GM21619 (cell line): ENCODE measurements around the gene SLC1A4.
"Not testable (repeated sequence)": the region's sequence is repeated elsewhere in the genome, so short reads cannot be mapped to it uniquely, and the experiment has no call there.

Source experiments
- ATAC-seq: cut with Tn5 transposase; IDR thresholded peaks from one replicate; pipeline ENCODE4 v1.9.1; 2021; ENCODE audit not compliant: unreplicated experiment

The SLC1A4 gene

GRCh38 chr2:64989126-64989981 is at the start of gene SLC1A4:
TSS of gene SLC1A4 (plus strand) at chr2:64989399. CDS start at chr2:64989644, 245 bp downstream.
- ATAC-seq, result peak; percentile 62

DNA sequence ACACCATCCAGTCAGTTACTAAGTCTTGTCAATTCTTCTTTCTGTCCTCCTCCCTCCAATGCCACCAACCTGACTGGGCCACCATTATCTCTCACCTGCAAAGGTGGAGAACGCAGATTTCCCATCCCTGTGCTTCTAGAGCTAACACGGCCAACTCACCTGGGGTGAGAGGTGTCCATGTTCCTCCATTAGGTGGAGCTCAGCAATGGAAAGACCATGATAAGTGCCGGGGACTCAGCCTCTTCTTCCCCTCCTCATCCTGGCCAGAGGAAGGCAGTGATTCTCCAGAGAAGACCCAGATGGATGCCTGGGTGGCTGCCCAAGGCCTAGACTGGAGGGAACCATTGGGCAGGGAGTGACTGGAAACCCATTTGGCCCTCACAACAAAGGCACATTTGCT is 48.1 kb upstream of the SLC1A4 start:
- no peak for ATAC-seq

DNA sequence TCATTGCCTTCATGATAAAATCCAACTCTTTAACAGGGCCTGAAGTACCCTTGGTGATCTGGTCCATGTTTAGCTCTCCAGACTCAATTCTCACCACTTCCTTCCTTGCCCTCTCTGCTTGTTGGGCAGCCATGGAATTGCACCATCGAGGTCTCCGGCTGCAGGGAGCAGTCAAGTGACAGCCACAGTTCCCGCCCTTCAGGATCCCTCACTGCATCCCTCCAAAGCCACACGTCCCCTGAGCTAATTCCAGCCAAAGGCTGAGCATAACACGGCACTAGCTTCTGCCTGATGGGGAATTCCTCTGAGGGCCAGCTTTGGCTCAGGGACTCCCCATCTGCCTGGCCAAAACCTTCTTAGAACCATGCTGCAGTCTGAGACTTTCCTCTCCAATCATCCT is 47.4 kb upstream of the SLC1A4 start:
- ATAC-seq, result no peak

DNA sequence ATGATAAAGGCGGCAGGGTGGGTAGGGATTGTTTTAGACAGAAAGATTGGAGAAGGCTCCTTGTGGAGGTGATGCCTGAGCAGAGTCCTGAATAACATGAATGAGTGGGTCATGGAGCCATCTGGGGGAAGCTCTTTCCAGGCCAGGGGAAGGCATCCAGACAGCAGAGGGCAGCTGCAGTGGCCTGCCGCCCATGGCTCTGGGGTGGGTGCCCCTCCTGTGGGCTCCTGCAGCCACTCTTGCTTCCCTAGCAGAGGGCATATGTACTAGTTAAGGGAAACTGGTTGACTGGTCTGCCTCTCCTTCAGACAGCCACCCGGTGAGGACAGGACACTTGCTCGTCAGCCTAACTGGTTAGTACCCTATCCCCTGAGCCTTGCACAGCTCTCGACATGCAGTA is 46.5 kb upstream of the SLC1A4 start:
- no peak for ATAC-seq

DNA sequence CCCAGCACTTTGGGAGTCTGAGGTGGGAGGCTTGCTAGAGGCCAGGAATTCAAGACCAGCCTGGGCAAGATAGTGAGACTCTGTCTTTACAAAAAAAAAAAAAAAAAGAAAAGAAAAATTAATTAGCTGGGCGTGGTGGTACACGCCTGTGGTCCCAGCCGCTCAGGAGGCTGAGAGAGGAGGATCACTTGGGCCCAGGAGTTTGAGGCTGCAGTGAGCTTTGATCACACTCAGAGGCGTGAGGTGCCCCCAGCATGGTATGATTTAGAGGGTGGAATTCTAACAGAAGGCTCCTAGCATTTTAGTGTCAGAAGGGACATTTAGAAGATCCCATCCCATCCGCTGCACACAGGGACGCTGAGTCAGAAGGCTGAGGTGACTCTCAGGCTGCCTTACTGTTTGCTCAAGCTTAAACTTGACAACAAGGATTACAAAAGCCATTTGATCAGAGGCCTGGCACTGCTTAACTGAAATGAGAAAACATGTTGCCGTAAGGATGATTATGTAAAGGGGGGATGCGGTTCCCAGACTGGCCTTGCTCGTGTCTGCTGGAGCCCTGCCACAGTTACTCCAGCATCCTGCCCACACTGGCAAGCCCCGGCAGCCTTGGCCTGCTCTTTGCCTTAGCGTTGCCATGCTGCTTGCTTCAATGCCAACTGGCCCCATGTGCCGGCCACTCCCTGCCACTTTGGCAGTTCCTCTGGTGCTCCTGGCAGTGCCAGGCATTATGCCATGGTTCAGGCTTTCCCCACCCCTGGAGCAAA is 45.6 kb upstream of the SLC1A4 start:
- ATAC-seq, result no peak

GRCh38 chr2:64944484-64944883 is 44.7 kb upstream of the SLC1A4 start:
- ATAC-seq, result no peak

GRCh38 chr2:64945973-64946768 is 43.0 kb upstream of the SLC1A4 start:
- ATAC-seq, result peak; percentile 92

- ATAC-seq, result no peak
Observed at GRCh38 chr2:64946769-64947247, 42.4 kb upstream of the SLC1A4 start.

DNA sequence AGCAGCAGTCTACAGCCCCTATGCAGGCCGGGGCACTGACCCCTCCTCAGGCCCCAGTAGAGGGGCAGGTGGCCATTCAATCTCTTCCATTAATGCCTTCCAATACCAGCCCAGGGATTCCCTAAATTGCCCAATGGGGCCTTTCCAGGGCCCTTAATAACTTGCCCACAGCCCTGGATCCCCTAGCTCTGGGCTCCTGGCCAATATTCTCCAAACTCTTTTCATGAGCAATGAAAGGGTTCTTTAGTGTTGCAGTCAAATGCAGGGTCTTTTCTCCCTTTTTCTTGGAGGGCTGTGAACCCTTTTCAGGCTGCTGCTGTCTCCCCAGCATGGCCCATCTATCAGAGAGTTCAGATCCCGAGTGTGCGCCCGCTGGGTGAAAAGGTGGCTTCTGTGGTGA is 41.3 kb upstream of the SLC1A4 start:
- ATAC-seq, result no peak

- no peak for ATAC-seq
Observed at GRCh38 chr2:64950226-64951160, 38.7 kb upstream of the SLC1A4 start.

- no peak for ATAC-seq
Observed at GRCh38 chr2:64951306-64951953, 37.8 kb upstream of the SLC1A4 start.

DNA sequence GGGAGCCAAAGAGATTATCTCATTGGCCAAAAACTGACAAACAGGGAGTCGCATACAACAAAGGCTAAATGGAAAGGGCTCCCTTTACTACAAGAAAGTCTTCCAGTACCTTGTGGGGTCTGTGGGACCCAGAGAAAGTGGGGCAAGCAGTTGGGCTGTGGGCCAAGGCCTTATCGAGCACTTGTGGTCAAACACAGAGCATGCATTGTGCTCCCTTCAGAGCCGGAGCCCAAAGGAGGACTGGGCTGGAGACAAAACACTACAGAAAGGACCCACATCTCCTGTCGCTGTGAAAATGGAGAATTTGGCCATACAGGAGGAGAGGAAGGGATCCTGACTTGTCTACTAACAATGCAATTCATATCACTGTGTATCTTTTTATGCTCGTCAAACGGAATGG is 37.1 kb upstream of the SLC1A4 start:
- no peak for ATAC-seq

GRCh38 chr2:64952511-64953482 is 36.4 kb upstream of the SLC1A4 start:
- no peak for ATAC-seq

GRCh38 chr2:64955467-64955866 is 33.7 kb upstream of the SLC1A4 start:
- no peak for ATAC-seq

DNA sequence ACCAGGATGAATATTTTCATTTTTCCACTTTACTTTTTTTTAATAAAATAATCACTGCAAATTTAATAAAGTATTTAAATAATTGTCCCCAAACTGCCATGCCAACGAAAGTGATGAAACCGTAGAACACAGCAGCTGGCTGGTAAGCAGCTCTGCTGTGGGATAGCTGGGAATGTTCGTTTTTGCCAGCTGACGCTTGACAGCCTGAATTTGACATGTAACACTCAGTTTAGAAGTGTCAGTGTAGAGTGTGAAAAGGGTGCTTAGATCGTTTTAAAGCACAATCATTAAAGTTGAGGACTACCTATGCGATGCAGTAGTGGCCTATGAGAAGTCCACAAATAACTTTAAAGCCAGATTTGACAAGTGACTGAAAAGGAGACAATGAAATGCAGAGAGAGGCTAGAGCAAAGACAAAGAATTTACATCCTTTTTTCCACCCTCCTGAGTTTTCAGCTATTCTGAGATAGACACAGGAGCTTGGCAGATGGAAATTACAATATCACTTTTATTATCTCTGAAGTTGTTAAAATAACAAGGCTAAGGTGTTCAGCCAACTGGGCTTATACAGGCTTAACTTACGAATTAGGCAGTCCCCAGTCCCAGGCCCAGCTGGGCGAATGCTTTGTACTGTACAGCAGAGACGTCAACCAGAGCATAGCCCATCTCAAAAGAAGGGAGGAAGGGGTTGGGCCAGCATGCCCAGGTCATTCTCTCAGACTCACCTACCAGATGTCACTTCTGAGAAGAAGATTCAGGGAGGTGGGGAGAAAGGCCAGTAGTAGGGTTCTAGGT is 31.9 kb upstream of the SLC1A4 start:
- no peak for ATAC-seq

DNA sequence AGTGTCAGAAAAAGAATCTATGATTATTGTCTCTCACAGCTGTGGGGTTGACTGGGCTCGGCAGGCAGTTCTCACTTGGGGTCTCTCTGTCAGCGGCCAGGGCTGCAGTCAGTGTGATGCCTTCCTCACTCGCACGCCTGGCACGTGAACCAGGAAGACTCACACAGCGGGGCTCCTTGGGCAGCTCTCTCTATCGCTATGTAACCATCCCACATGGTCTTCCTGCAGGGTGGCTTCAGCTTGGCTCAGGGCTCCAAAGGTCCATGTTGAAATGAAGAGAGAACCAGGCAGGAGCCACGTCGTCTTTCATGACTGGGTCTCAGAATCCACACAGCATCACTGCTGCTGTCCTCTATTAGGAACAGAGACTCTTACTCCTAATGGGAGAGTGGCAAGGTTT is 30.6 kb upstream of the SLC1A4 start:
- no peak for ATAC-seq

GRCh38 chr2:64960819-64961218 is 28.4 kb upstream of the SLC1A4 start:
- no peak for ATAC-seq

- ATAC-seq, result not testable (repeated sequence)
Observed at GRCh38 chr2:64963138-64963537, 26.1 kb upstream of the SLC1A4 start.
